ENCODE measurements around the gene ADAMTS17.

The ADAMTS17 gene

GRCh38 chr15:100276506-100276905, 65.3 kb downstream of the ADAMTS17 start:
- no peak overlapping the region for H2AFZ ChIP-seq
- H3K4me3 ChIP-seq (ENCODE audit: low read depth, low read length), result no peak overlapping the region
- H3K4me2 ChIP-seq (ENCODE audit: low read length), result no peak overlapping the region
- H3K9ac ChIP-seq, result no peak overlapping the region
- H3K27ac ChIP-seq, result no peak overlapping the region
- H3K27me3 ChIP-seq (ENCODE audit: control insufficient read depth, insufficient read depth, low read length), result no peaks in the 10 kb centered on the region
- H3K9me3 ChIP-seq (ENCODE audit: control insufficient read depth, low read length), result no peaks in the 10 kb centered on the region
- H3K79me2 ChIP-seq, result no peaks in the 10 kb centered on the region
- no peaks in the 10 kb centered on the region for H3K36me3 ChIP-seq (ENCODE audit: control insufficient read depth, insufficient read depth, low read length)
- TF ChIP-seq CTCF (IDR thresholded peaks at IDR 0.05), result no peak
- H3K4me1 ChIP-seq, result no peaks in the 10 kb centered on the region

DNA sequence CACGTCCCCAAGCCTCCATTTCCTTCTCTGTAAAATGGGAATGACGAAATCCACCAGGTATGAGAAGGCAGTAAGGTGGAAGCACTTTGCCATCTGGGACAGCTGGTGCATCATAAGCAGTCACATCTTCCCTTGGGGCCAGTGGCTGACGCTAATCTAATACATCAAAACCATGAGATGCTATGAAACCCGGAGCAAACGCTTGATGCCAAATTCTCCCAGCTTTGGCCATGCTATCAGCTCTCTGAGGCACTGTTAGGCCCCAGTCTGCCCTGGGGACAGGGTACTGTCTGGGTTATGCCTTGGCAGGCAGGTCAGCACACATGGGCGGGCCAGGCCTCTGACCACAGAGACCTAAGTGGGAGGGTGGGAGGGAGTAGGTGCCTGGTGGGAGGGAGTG, 66.1 kb downstream of the ADAMTS17 start:
- Histone ChIP-seq H3K4me3 (ENCODE audit: low read depth, low read length) (no peak overlapping the region), H3K9ac (no peak overlapping the region), H3K27ac (no peak overlapping the region), H3K36me3 (ENCODE audit: control insufficient read depth, insufficient read depth, low read length) (no peaks in the 10 kb centered on the region), H3K9me3 (ENCODE audit: control insufficient read depth, low read length) (no peaks in the 10 kb centered on the region), H3K4me1 (no peaks in the 10 kb centered on the region), H3K4me2 (ENCODE audit: low read length) (no peak overlapping the region), H3K27me3 (ENCODE audit: control insufficient read depth, insufficient read depth, low read length) (no peaks in the 10 kb centered on the region), H2AFZ (no peak overlapping the region), H3K79me2 (no peaks in the 10 kb centered on the region)
- TF ChIP-seq CTCF (IDR thresholded peaks at IDR 0.05), result no peak

GRCh38 chr15:100269831-100270230, 71.9 kb downstream of the ADAMTS17 start:
- H3K79me2 ChIP-seq, result no peaks in the 10 kb centered on the region
- no peaks in the 10 kb centered on the region for H3K36me3 ChIP-seq (ENCODE audit: control insufficient read depth, insufficient read depth, low read length)
- no peaks in the 10 kb centered on the region for H3K4me1 ChIP-seq
- no peak for TF ChIP-seq CTCF (IDR thresholded peaks at IDR 0.05)
- H3K27ac ChIP-seq, result no peak overlapping the region
- no peaks in the 10 kb centered on the region for H3K9me3 ChIP-seq (ENCODE audit: control insufficient read depth, low read length)
- H3K27me3 ChIP-seq (ENCODE audit: control insufficient read depth, insufficient read depth, low read length), result no peaks in the 10 kb centered on the region
- H2AFZ ChIP-seq, result no peak overlapping the region
- H3K4me3 ChIP-seq (ENCODE audit: low read depth, low read length), result no peak overlapping the region
- H3K4me2 ChIP-seq (ENCODE audit: low read length), result no peak overlapping the region
- H3K9ac ChIP-seq, result no peak overlapping the region

DNA sequence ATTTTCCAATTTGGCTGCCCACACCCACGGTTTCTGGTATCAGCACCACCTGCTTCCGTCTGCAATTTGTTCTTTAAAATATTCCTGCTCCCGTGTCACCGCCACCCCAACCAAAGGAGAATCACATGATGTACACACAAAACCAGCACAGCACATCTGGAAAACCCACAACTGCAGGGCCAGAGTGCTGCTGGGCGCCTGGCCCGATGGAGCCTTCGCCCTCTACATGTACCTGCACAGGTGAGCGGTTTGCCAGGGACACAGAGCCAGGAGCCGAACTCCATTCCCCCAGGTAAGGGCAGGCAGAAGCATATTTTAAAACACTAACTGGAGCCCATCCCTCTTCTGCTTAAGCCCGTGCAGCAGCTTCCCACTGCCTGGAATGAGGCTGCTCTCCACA, 75.6 kb downstream of the ADAMTS17 start:
- no peaks in the 10 kb centered on the region for H3K9me3 ChIP-seq (ENCODE audit: control insufficient read depth, low read length)
- H3K27ac ChIP-seq, result no peak overlapping the region
- H2AFZ ChIP-seq, result no peak overlapping the region
- no peak overlapping the region for H3K4me2 ChIP-seq (ENCODE audit: low read length)
- no peak for TF ChIP-seq CTCF (IDR thresholded peaks at IDR 0.05)
- H3K79me2 ChIP-seq, result no peaks in the 10 kb centered on the region
- no peaks in the 10 kb centered on the region for H3K4me1 ChIP-seq
- no peaks in the 10 kb centered on the region for H3K27me3 ChIP-seq (ENCODE audit: control insufficient read depth, insufficient read depth, low read length)
- no peak overlapping the region for H3K9ac ChIP-seq
- no peaks in the 10 kb centered on the region for H3K36me3 ChIP-seq (ENCODE audit: control insufficient read depth, insufficient read depth, low read length)
- H3K4me3 ChIP-seq (ENCODE audit: low read depth, low read length), result no peak overlapping the region

GRCh38 chr15:100265641-100266035, 76.1 kb downstream of the ADAMTS17 start:
- H3K4me1 ChIP-seq, result no peaks in the 10 kb centered on the region
- H2AFZ ChIP-seq, result no peak overlapping the region
- no peaks in the 10 kb centered on the region for H3K9me3 ChIP-seq (ENCODE audit: control insufficient read depth, low read length)
- no peak overlapping the region for H3K4me2 ChIP-seq (ENCODE audit: low read length)
- no peak overlapping the region for H3K4me3 ChIP-seq (ENCODE audit: low read depth, low read length)
- no peaks in the 10 kb centered on the region for H3K36me3 ChIP-seq (ENCODE audit: control insufficient read depth, insufficient read depth, low read length)
- no peaks in the 10 kb centered on the region for H3K79me2 ChIP-seq
- no peak for TF ChIP-seq CTCF (IDR thresholded peaks at IDR 0.05)
- no peak overlapping the region for H3K9ac ChIP-seq
- H3K27me3 ChIP-seq (ENCODE audit: control insufficient read depth, insufficient read depth, low read length), result no peaks in the 10 kb centered on the region
- H3K27ac ChIP-seq, result no peak overlapping the region
